Stimulated activated CD8-positive, alpha-beta memory T cell treated with anti-CD3 and anti-CD28 coated beads, Interleukin-4, amount 100 ng/mL, for 1 hour (primary cell): ENCODE data around the gene MIPEP.

Experiments used
- DNase-seq, 2 donors: peaks; one replicate each; pipeline ENCODE4 v3.0.0-alpha.2; 2020; ENCODE audit warnings: low read depth in 2 of 2, low spot score in 1 of 2

MIPEP gene

GRCh38 chr13:23852351-23852750 lies 36.8 kb downstream of the MIPEP start:
- no peak for DNase-seq

DNA sequence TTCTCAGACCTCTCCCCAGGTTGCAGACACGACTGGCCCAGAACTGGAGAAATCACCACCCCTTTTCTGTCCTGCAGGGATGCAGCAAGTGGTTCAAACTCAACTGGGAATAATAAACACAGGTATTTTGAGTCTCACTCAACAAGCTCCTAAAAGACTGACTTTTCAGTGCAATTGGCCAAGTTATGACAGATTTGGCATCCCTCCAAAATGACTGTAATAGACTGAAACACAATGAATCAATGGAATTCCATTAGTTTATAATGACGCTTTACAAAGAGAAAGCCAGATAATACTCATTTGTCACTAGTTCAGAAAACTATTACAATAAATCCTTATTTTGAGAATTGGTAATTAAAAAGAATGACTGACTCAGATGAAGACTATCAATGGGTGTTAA lies 38.1 kb downstream of the MIPEP start:
- no peak for DNase-seq

GRCh38 chr13:23850134-23850533 lies 39.1 kb downstream of the MIPEP start:
- no peak for DNase-seq

DNA sequence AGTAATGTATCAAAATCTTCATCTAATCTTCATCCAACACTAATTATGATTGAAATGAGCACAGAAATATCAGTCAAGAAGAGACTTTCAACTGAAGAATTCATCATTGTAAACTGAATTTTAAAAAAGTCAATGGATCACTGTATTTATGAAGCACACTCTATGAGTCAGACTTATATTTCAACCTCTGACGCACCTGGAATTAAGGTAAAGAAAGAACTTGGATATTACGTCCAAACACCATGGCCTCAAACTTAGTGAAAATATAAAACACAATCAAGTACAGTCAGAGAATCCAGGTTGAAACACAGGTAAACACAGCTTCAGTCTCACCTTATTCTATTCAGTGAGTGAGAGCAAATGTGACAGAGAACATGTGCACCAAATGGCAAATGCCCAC lies 39.5 kb downstream of the MIPEP start:
- DNase-seq, result no peak

GRCh38 chr13:23848646-23849141 lies 40.5 kb downstream of the MIPEP start:
- DNase-seq, result no peak

DNA sequence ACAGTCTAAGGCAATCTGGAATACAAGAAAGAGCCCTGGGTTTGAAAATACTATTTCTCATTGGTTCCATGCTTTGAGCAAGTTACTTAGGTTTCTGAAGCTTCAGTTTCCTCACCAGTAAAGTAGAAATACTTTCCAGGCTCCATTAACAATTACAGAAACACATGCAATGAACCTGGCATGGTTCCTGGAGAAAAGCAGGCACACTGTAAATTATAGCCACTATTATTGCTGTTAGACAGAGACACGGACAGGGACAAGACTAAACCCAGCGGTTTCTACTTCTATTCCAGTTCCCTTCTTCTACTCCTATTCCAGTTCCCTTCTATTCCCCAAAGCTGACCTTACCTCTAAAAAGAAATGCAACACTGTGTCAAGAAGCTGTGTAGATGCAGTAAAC lies 41.2 kb downstream of the MIPEP start:
- no peak for DNase-seq

DNA sequence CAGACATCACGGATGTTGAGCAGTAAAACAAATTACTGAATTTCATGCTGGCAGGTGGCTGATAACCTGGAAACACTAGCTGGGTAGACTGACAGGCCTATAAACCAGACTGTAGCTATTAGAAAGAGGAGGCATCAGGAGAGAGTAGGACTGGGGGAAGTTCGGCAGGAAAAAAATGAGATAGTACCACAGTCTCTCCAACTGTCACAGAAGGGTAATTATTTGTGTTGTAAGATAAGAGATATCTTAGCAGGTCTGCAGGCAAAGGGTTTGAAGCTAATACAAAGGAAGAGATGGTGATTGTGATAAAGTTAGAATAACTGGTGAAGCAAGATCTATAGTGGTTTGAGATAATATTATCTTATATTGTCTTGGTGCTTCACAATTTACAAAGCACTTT lies 41.7 kb downstream of the MIPEP start:
- DNase-seq, result no peak

DNA sequence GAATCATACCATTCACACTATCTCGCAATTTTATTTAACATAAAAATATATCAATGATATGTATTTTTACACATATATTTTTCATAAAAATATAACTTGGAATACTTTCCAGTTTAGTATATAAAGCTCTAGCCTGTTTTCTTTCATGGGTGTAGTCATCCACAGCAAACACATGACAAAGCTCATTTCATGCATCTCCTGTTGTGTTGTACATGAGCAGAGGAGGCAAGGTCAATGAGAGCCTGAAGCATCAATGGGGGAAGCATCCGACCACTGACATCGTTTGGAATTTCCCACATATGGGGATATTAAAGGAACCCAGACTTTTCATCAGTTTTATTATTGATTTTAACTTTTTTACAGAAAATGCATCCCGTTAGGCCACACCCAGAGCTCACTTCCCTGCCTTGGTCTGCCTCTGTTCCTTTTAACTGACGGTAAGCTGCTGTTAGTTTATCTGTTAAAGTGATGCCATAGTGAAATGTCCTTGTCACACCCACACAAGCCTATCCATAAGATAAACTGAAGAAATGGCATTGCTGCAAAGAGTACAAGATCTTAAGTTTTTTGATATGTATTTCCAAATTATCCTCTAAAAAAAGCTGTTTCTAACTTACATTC lies 44.0 kb downstream of the MIPEP start:
- DNase-seq, result no peak

GRCh38 chr13:23844132-23844531 lies 45.1 kb downstream of the MIPEP start:
- no peak for DNase-seq

DNA sequence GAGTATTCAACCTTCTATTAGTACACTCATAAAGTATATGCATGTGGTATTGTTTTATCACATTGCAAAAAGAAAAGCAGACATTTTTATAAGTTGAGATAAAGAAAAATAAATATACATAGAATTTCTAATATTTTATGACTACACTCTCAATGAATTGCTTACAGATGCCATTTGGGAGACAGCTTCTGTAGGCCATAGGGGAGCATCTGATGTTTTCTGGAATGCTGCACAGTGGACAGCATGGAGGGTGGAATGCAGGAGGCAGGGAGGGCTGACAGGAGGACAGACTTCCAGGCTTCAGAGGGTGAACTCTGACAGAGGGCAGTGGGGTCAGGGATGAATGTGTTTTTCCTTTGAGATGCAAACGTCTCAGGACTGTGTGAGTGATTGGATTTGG lies 45.8 kb downstream of the MIPEP start:
- no peak for DNase-seq

GRCh38 chr13:23842406-23842805 lies 46.8 kb downstream of the MIPEP start:
- DNase-seq, result no peak

- DNase-seq, result no peak
Measured at GRCh38 chr13:23833733-23834611, 55.2 kb downstream of the MIPEP start.

- no peak for DNase-seq
Measured at GRCh38 chr13:23828866-23829265, 60.3 kb downstream of the MIPEP start.

DNA sequence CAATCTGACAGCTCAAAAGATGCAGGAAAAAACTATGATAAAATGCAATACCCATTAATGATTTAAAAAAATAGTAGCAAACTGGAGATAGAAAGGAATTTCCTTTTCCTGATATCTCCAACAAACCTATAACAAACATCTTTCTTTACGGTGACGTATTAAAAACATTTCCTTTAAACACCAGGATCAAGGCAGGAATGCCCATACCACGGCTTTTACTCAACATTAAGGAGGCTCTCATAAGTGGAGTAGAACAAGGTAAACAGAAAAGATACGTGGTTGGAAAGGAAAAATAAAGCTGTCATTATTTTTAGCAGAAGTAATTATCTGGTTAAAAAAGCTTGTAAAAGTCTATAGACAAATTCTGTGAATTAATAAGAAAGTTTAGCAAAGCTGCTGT lies 61.1 kb downstream of the MIPEP start:
- DNase-seq, result no peak

GRCh38 chr13:23825179-23825578 lies 64.0 kb downstream of the MIPEP start:
- no peak for DNase-seq

DNA sequence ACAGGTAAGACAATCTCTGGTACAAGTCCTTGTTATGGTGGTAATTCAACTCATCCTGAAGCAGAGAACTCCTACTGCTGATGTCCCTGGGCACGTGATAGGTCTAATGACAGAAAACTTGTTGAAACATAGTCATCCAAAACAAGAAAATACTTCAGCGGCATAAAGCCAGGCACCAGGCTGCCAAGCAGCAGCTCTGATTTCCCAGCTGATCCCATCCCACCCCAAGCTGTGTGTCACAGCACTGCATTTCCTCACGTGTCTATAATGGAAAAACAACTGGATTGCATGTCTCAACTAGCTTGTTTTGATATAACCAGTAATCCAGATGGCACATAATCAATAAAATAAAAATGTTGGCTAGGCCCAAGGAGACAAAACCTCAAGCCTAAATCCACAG lies 64.8 kb downstream of the MIPEP start:
- no peak for DNase-seq

- no peak for DNase-seq
Measured at GRCh38 chr13:23822252-23822824, 66.9 kb downstream of the MIPEP start.

DNA sequence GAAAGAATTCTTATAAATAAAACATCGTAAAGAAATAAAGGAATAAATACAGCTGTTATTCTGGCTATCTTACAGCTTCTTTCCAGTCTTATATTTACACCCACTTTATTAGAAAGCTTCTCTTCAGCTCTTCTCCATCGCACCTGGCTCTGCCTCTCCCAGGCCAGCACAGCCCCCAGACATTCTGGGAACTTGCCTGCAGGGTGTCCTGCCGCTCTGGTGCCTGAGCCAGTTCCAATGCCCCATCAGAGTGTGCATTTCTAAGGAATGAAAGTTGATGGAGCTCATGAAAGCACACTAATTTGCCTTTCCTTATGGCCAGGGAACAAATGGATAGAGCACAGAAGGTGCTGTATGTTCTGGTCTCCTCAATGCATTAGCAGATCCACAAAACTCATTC lies 68.7 kb downstream of the MIPEP start:
- no peak for DNase-seq

- no peak for DNase-seq
Measured at GRCh38 chr13:23817830-23818229, 71.4 kb downstream of the MIPEP start.

DNA sequence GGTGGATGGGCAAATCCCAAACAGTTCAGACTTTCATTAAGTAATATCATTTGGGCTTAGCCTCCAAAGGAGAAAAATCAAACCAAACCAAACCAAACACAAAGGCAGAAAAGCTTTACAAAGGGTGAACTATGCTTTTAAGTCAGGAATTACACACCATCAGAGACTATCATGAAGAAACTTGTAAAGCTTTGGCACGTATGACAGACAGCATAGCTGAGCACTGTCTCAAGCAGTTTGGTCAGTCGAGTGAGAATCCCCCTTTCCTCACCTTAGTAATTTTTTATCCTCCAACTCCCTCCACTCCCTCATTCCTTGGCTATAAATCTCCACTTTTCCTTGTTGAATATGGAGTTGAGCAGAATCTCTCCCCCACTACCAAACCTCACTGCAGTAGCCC lies 72.1 kb downstream of the MIPEP start:
- DNase-seq, result no peak

GRCh38 chr13:23813635-23814034 lies 75.6 kb downstream of the MIPEP start:
- no peak for DNase-seq

- no peak for DNase-seq
Measured at GRCh38 chr13:23811366-23812062, 77.7 kb downstream of the MIPEP start.
